Measurements from ENCODE around the gene TSTD2.

Gene TSTD2

GRCh38 chr9:97560851-97561250 is 72.3 kb downstream of the TSTD2 start:
- DNase-seq, result no peak

- DNase-seq, result no peak
Observed at GRCh38 chr9:97560154-97560553, 73.0 kb downstream of the TSTD2 start.

- DNase-seq, result no peak
Observed at GRCh38 chr9:97559111-97559514, 74.1 kb downstream of the TSTD2 start.

GRCh38 chr9:97558701-97559101 is 74.5 kb downstream of the TSTD2 start:
- DNase-seq, result no peak

- DNase-seq, result peak; percentile 93
Observed at GRCh38 chr9:97557606-97558095, 75.5 kb downstream of the TSTD2 start.

GRCh38 chr9:97556721-97557605 is 76.2 kb downstream of the TSTD2 start:
- peak; percentile 42 for DNase-seq

- no peak for DNase-seq
Observed at GRCh38 chr9:97556036-97556720, 77.0 kb downstream of the TSTD2 start.

- DNase-seq, result peak; percentile 42
Observed at GRCh38 chr9:97555164-97555563, 78.0 kb downstream of the TSTD2 start.

GRCh38 chr9:97554566-97555075 is 78.5 kb downstream of the TSTD2 start:
- no peak for DNase-seq

GRCh38 chr9:97553841-97554240 is 79.3 kb downstream of the TSTD2 start:
- no peak for DNase-seq

- no peak for DNase-seq
Observed at GRCh38 chr9:97553141-97553540, 80.0 kb downstream of the TSTD2 start.

GRCh38 chr9:97551308-97551707 is 81.9 kb downstream of the TSTD2 start:
- DNase-seq, result no peak

- no peak for DNase-seq
Observed at GRCh38 chr9:97550386-97550785, 82.8 kb downstream of the TSTD2 start.
